Spleen (tissue), 11 donors: ENCODE measurements around the gene RAD52. TPM values are rescaled to one million over a fixed set of nuclear protein-coding genes. Genes with fewer than 3 reads are reported as not detected.
A peak's percentile ranks its signal among the peaks of the same experiment; 100 is the strongest.

ENCODE experiments used
- DNase-seq: peaks from one replicate; pipeline ENCODE4 v3.0.0-alpha.2; 2020
- H3K27ac ChIP-seq, 8 donors: fragments of 200-600 bp; sonication (generic) in 7 of 8; 1 replicate in 4 of 8; 2 replicates in 4 of 8; pipeline versions ENCODE4 v1.5.0 to v1.8.0; 2016 to 2021; ENCODE audit warnings: inconsistent platforms in 4 of 8, mild to moderate bottlenecking in 4 of 8, moderate library complexity in 1 of 8
- H3K27me3 ChIP-seq, 7 donors: fragments of 200-600 bp; sonication (generic) in 6 of 7; replicated peaks in 1 of 7; 1 replicate in 4 of 7; 2 replicates in 3 of 7; pipeline versions ENCODE4 v1.5.0 to v1.8.0; 2016 to 2021; ENCODE audit warnings: inconsistent platforms in 3 of 7, mild to moderate bottlenecking in 1 of 7
- H3K36me3 ChIP-seq, 6 donors: fragments of 200-600 bp; sonication (generic) in 5 of 6; 1 replicate in 4 of 6; 2 replicates in 2 of 6; pipeline versions ENCODE4 v1.5.0 to v1.8.0; 2016 to 2021; ENCODE audit warnings: inconsistent platforms in 2 of 6
- H3K4me1 ChIP-seq, 6 donors: fragments of 200-600 bp; sonication (generic) in 5 of 6; 1 replicate in 3 of 6; 2 replicates in 3 of 6; pipeline versions ENCODE4 v1.5.0 to v1.8.0; 2016 to 2021; ENCODE audit warnings: inconsistent platforms in 3 of 6
- H3K4me3 ChIP-seq, 8 donors: fragments of 200-600 bp; sonication (generic) in 7 of 8; 1 replicate in 4 of 8; 2 replicates in 4 of 8; pipeline versions ENCODE4 v1.5.0 to v1.8.0; 2016 to 2021; ENCODE audit warnings: inconsistent platforms in 4 of 8, mild to moderate bottlenecking in 4 of 8, moderate library complexity in 2 of 8
- H3K9me3 ChIP-seq, 8 donors: fragments of 200-600 bp; sonication (generic) in 7 of 8; 1 replicate in 4 of 8; 2 replicates in 4 of 8; pipeline versions ENCODE4 v1.5.0 to v1.8.0; 2016 to 2021; ENCODE audit warnings: inconsistent platforms in 4 of 8
- POLR2A ChIP-seq, 3 donors: fragments of 450-650 bp; IDR thresholded peaks; one replicate each; pipeline ENCODE4 v1.5.1; 2017; ENCODE audit warnings: antibody characterized with exemption in 3 of 3, mild to moderate bottlenecking in 1 of 3
- POLR2AphosphoS5 ChIP-seq, 3 donors: sonication (generic); formaldehyde crosslinking; IDR thresholded peaks; one replicate each; pipeline ENCODE4 v1.5.1; 2017; ENCODE audit warnings: antibody characterized with exemption in 3 of 3
- WGBS, 5 donors: extraction: QIAGEN DNeasy Blood & Tissue Kit in 3 of 5; methylation state at CpG; one replicate each; pipeline versions ENCODE4 v1.1.5 to v1.1.7; 2013 to 2018; 5-methylcytosine and 5-hydroxymethylcytosine counted together
- intact Hi-C: fragments of 100-400 bp; cut with DNase I; formaldehyde crosslinking; loops from one replicate; pipeline ENCODE4 v1.15.0; 2023; ENCODE audit warnings: low total_unique reads
- polyA plus RNA-seq, 3 donors: library from polyadenylated mRNA; stranded (reverse); fragments of 200-250 nt; gene quantifications; one replicate each; pipeline ENCODE4 v1.2.1, GENCODE V29; 2013
- total RNA-seq, 7 donors: library from RNA; depleted of rRNA in 3 of 7; stranded (reverse); fragments of >200 nt in 3 of 7; fragmentation: NEBNext Ultra II Directional in 4 of 7; extraction: Animal tissue kit (Norgen Biotek cat#: 25700) in 4 of 7; gene quantifications; one replicate each; pipeline versions ENCODE4 v1.1.0 to v1.2.1, GENCODE V29; 2016 to 2021
- TF ChIP-seq, protein P1 (sequence below), 11 experiments: fragments of 200-600 bp in 7 of 11; fragments of 450-650 bp in 4 of 11; sonication (generic) in 4 of 11; IDR thresholded peaks in 8 of 11; conservative IDR thresholded peaks in 3 of 11; 1 replicate in 7 of 11; 2 replicates in 4 of 11; pipeline versions ENCODE4 v1.4.0 to v1.8.0; 2016 to 2021; ENCODE audit warnings: antibody characterized with exemption in 11 of 11, inconsistent platforms in 4 of 11, mild to moderate bottlenecking in 1 of 11
- donor health status: healthy with polysubstance abuse.
- donor health status: DM: no; HTN: no; CAD: no; lungs with moderate emphysema.
- donor health status: DM: no; HTN: no; CAD: no.
- donor health status: Bipolar disorder and iron deficiency.
- donor health status: healthy.
- donor health status: DM: no; HTN: no; CAD: no.
- donor health status: DM: yes; HTN: yes; CAD: no.

The RAD52 gene
- total and polyA plus RNA-seq, 10 donors = 4.6 to 19.5 (median 13.2) TPM

DNA sequence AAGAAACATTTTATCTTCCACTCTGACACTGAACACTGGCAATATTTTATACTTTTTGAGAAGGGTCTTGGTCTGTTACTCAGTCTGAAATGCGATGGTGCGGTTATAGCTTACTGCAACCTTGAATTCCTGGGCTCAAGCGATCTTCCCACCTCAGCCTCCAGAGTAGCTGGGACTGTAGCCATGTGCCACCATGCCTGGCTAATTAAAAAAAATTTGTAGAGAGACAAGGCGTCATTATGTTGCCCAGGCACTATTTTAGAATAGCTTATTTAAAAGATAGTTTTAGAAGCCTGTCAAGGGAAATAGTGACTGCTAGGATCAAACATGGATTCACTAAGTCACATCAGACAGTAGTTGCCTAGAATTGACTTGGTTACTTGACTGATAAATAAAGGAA lies 47.4 kb upstream of the RAD52 start:
- H3K4me1 ChIP-seq = peaks cover 8 to 66% (median 30%) of the 10 kb centered on the region in 6 donors
- intact Hi-C loops = no loop called here
- peaks cover 0 to 11% (median 4%) of the 10 kb centered on the region in 6 donors for H3K36me3 ChIP-seq
- WGBS, 5 donors = 93 to 97% (median 94%) methylated on average over 4 of the region's 4 CpGs
- DNase-seq = no peak
- TF ChIP-seq POLR2AphosphoS5 (IDR thresholded peaks at IDR 0.05) (no peak), POLR2A (IDR thresholded peaks at IDR 0.05) (no peak)
- TF ChIP-seq, protein P1, sequence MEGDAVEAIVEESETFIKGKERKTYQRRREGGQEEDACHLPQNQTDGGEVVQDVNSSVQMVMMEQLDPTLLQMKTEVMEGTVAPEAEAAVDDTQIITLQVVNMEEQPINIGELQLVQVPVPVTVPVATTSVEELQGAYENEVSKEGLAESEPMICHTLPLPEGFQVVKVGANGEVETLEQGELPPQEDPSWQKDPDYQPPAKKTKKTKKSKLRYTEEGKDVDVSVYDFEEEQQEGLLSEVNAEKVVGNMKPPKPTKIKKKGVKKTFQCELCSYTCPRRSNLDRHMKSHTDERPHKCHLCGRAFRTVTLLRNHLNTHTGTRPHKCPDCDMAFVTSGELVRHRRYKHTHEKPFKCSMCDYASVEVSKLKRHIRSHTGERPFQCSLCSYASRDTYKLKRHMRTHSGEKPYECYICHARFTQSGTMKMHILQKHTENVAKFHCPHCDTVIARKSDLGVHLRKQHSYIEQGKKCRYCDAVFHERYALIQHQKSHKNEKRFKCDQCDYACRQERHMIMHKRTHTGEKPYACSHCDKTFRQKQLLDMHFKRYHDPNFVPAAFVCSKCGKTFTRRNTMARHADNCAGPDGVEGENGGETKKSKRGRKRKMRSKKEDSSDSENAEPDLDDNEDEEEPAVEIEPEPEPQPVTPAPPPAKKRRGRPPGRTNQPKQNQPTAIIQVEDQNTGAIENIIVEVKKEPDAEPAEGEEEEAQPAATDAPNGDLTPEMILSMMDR (IDR thresholded peaks at IDR 0.05 in 8 of 11, conservative IDR thresholded peaks at IDR 0.05 in 3 of 11) = no peak
- H3K4me3 ChIP-seq = no peak overlapping the region
- no peaks in the 10 kb centered on the region for H3K27me3 ChIP-seq
- H3K27ac ChIP-seq = no peak overlapping the region
- no peaks in the 10 kb centered on the region for H3K9me3 ChIP-seq

DNA sequence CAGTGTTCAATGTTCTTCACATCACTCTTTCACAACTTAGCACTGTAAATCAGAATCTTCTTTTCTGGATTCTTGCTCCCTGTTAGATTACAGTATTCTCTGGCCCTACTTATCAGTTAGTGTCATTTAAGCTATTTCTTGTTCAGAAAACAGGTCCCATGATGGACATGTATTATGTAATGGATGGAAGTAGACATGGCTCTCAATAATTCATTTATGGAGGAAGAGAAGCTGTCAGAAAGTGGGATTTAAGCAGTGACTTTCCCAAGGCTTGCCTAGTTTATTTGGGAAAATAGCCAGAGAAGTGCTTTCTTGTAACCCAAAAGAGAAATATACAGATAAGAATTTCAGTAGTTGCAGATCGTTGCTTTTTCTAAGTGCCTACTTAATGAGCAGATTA lies 43.2 kb upstream of the RAD52 start:
- 53 to 78% (median 70%) methylated on average over 1 of the region's 1 CpG for WGBS, 5 donors
- Histone ChIP-seq H3K27me3 (no peaks in the 10 kb centered on the region), H3K9me3 (no peaks in the 10 kb centered on the region), H3K4me1 (peaks cover 18 to 83% (median 47%) of the 10 kb centered on the region in 6 donors), H3K36me3 (no peaks in the 10 kb centered on the region), H3K27ac (peak overlapping the region in 2 of 8 donors; percentile 96), H3K4me3 (no peak overlapping the region)
- intact Hi-C loops = no loop called here
- TF ChIP-seq POLR2A (IDR thresholded peaks at IDR 0.05) (no peak), POLR2AphosphoS5 (IDR thresholded peaks at IDR 0.05) (no peak)
- TF ChIP-seq, protein P1 (IDR thresholded peaks at IDR 0.05 in 8 of 11, conservative IDR thresholded peaks at IDR 0.05 in 3 of 11) = no peak
- DNase-seq = no peak

DNA sequence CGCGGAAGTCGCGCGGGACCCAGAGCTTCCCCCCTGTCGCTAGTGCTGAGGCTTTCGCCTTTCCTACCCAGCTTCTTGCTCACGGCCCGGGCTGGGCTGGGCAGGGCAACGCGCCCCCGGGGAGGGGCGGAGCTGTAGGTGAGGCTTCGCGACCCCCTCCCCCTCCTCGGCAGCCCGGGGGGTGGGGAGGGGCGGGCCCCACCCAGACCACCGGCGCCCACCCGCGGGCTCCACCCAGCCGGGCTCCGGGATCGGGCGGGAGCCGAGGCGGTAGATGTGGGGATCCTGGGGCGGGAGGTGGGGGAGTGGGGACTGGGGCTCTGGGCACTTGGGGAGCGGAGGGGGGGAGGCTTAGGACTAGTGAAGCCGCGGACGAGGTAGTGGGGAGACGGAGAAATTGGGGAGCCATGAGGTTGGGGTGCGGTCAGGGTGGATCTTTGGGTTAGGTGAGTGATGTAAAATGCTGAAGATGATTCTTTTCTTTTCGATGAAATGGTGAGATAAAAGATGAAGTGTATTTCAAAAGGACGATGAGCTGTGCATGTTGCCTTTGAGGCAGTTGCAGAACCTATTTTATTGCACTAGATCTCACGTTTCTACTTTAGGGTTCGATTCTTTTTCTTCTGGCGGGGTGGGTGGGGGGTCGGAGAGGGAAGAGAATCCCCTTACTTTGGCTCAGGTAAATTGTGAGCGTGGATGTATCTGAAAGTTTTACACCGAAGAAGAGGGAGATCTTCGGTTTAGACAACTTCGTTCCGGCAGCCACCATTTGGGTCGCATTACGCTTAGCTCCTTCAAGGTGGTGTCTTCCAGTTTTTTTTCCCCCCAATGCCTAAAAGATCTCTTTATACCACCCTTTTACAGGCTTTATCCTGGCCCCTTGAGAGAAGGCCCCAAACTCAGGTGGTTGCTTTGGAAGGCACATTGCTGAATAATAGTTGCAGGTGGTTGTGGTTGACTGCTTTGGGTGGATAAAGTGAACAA lies 42.1 kb upstream of the RAD52 start:
- 5 to 12% (median 8%) methylated on average over 25 to 48 of the region's 48 CpGs for WGBS, 5 donors
- no peaks in the 10 kb centered on the region for H3K36me3 ChIP-seq
- H3K27ac ChIP-seq = peak overlapping the region; percentile 91 to 97 (median 96)
- H3K27me3 ChIP-seq = no peaks in the 10 kb centered on the region
- peaks cover 18 to 72% (median 41%) of the 10 kb centered on the region in 6 donors for H3K4me1 ChIP-seq
- DNase-seq = no peak
- intact Hi-C loops = no loop called here
- H3K4me3 ChIP-seq = peak overlapping the region; percentile 38 to 97 (median 80)
- TF ChIP-seq POLR2AphosphoS5 (IDR thresholded peaks at IDR 0.05) = no peak
- TF ChIP-seq, protein P1 (IDR thresholded peaks at IDR 0.05 in 8 of 11, conservative IDR thresholded peaks at IDR 0.05 in 3 of 11) = no peak
- TF ChIP-seq POLR2A (IDR thresholded peaks at IDR 0.05) = no peak
- H3K9me3 ChIP-seq = no peaks in the 10 kb centered on the region
